Pulmonary artery endothelial cell (primary cell): ENCODE data around the gene TMEM132E. TPM values are rescaled to one million over a fixed set of nuclear protein-coding genes. Genes with fewer than 3 reads are reported as not detected.

ENCODE experiments used
- DNase-seq: peaks from one replicate; pipeline ENCODE4 v3.0.0-alpha.2; 2011; ENCODE audit warnings: low read depth, low spot score
- total RNA-seq: library from RNA; depleted of rRNA; stranded (reverse); fragments of >200 nt; gene quantifications from 2 replicates; pipeline ENCODE4 v1.2.3, GENCODE V29; 2014

Gene TMEM132E
- total RNA-seq, 1 donor from 2014 or later = not detected

- DNase-seq = no peak
These were observed 77.4 kb downstream of the TMEM132E start for GRCh38 chr17:34656801-34657200.

- no peak for DNase-seq
These were observed 79.6 kb downstream of the TMEM132E start for GRCh38 chr17:34658811-34659560.

GRCh38 chr17:34663714-34664113 lies 84.3 kb downstream of the TMEM132E start:
- no peak for DNase-seq

GRCh38 chr17:34665150-34665806 lies 85.9 kb downstream of the TMEM132E start:
- DNase-seq = no peak

- DNase-seq = no peak
These were observed 86.7 kb downstream of the TMEM132E start for GRCh38 chr17:34665819-34666763.

GRCh38 chr17:34667656-34668055 lies 88.3 kb downstream of the TMEM132E start:
- DNase-seq = no peak

GRCh38 chr17:34668206-34668605 lies 88.8 kb downstream of the TMEM132E start:
- DNase-seq = no peak

- DNase-seq = no peak
These were observed 90.1 kb downstream of the TMEM132E start for GRCh38 chr17:34669511-34669910.

- DNase-seq = no peak
These were observed 91.2 kb downstream of the TMEM132E start for GRCh38 chr17:34670618-34671017.

- DNase-seq = no peak
These were observed 91.8 kb downstream of the TMEM132E start for GRCh38 chr17:34671191-34671590.

- DNase-seq = no peak
These were observed 92.9 kb downstream of the TMEM132E start for GRCh38 chr17:34672176-34672785.

GRCh38 chr17:34673516-34673915 lies 94.1 kb downstream of the TMEM132E start:
- DNase-seq = no peak

GRCh38 chr17:34673995-34674890 lies 94.9 kb downstream of the TMEM132E start:
- no peak for DNase-seq

- DNase-seq = no peak
These were observed 95.8 kb downstream of the TMEM132E start for GRCh38 chr17:34675143-34675542.

- no peak for DNase-seq
These were observed 96.2 kb downstream of the TMEM132E start for GRCh38 chr17:34675605-34676004.

- DNase-seq = no peak
These were observed 100.8 kb downstream of the TMEM132E start for GRCh38 chr17:34680151-34680550.

- no peak for DNase-seq
These were observed 102.9 kb downstream of the TMEM132E start for GRCh38 chr17:34682305-34682704.

- no peak for DNase-seq
These were observed 104.0 kb downstream of the TMEM132E start for GRCh38 chr17:34683390-34683789.
